UCSD-AML1 (cell line): ENCODE results near the gene LRRC32.
A peak's percentile ranks its signal among the peaks of the same experiment; 100 is the strongest.

Experiments
- DNase-seq: peaks from one replicate; lab custom pipeline; 2025; ENCODE audit not compliant: unreplicated experiment; lab: John Stamatoyannopoulos, UW

Gene LRRC32

GRCh38 chr11:76680518-76681425 lies 10.2 kb upstream of the LRRC32 start:
- peak; percentile 69 for DNase-seq

- DNase-seq = peak; percentile 45
Measured at GRCh38 chr11:76678321-76678720, 7.8 kb upstream of the LRRC32 start.

- DNase-seq = no peak
Measured at GRCh38 chr11:76677458-76677765, 6.9 kb upstream of the LRRC32 start.

GRCh38 chr11:76676636-76677457 lies 6.3 kb upstream of the LRRC32 start:
- DNase-seq = no peak

GRCh38 chr11:76674517-76675400 lies 4.2 kb upstream of the LRRC32 start:
- no peak for DNase-seq

GRCh38 chr11:76673176-76674142 lies 2.9 kb upstream of the LRRC32 start:
- DNase-seq = no peak

- DNase-seq = no peak
Measured at GRCh38 chr11:76672431-76673175, 2.1 kb upstream of the LRRC32 start.

GRCh38 chr11:76671626-76672309 lies 1.2 kb upstream of the LRRC32 start:
- DNase-seq = no peak

GRCh38 chr11:76671237-76671592 lies 668 bp upstream of the LRRC32 start:
- no peak for DNase-seq

GRCh38 chr11:76669901-76670484 lies 554 bp downstream of the LRRC32 start:
- no peak for DNase-seq

GRCh38 chr11:76668362-76669155 lies 2.0 kb downstream of the LRRC32 start:
- DNase-seq = no peak

- DNase-seq = no peak
Measured at GRCh38 chr11:76667856-76668255, 2.7 kb downstream of the LRRC32 start.

GRCh38 chr11:76667271-76667818 lies 3.2 kb downstream of the LRRC32 start:
- no peak for DNase-seq

GRCh38 chr11:76666830-76667229 lies 3.7 kb downstream of the LRRC32 start:
- no peak for DNase-seq

- DNase-seq = peak; percentile 78
Measured at GRCh38 chr11:76666408-76666807, 4.1 kb downstream of the LRRC32 start.

GRCh38 chr11:76665921-76666351 lies 4.6 kb downstream of the LRRC32 start:
- no peak for DNase-seq

GRCh38 chr11:76665172-76665571 lies 5.4 kb downstream of the LRRC32 start:
- peak; percentile 61 for DNase-seq
